Measurements from ENCODE around the gene METTL9.
"Not testable (repeated sequence)": the region's sequence is repeated elsewhere in the genome, so short reads cannot be mapped to it uniquely, and the experiment has no call there.

Gene METTL9

DNA sequence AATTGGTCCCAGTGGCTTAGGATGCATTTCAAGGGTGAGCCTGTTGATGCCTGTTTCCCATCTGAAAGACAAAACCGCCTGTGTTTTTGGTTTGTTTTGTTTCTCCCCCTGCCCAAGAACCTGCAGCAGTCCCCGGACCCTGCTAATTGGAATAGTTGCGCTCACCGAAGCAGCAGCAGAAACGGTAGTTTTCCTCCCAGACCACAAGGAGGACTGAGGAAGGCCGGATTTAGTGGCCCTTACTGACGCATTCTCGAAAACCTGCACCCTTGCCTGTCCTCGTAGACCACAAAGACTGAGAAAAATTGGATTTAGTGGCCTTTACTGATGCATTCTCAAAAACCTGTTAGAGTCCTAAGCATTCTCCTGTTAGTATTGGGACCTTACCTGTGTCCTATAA is 36.3 kb downstream of the METTL9 start:
- not testable (repeated sequence) for DNase-seq (ENCODE audit: low read depth in 2 of 2)

DNA sequence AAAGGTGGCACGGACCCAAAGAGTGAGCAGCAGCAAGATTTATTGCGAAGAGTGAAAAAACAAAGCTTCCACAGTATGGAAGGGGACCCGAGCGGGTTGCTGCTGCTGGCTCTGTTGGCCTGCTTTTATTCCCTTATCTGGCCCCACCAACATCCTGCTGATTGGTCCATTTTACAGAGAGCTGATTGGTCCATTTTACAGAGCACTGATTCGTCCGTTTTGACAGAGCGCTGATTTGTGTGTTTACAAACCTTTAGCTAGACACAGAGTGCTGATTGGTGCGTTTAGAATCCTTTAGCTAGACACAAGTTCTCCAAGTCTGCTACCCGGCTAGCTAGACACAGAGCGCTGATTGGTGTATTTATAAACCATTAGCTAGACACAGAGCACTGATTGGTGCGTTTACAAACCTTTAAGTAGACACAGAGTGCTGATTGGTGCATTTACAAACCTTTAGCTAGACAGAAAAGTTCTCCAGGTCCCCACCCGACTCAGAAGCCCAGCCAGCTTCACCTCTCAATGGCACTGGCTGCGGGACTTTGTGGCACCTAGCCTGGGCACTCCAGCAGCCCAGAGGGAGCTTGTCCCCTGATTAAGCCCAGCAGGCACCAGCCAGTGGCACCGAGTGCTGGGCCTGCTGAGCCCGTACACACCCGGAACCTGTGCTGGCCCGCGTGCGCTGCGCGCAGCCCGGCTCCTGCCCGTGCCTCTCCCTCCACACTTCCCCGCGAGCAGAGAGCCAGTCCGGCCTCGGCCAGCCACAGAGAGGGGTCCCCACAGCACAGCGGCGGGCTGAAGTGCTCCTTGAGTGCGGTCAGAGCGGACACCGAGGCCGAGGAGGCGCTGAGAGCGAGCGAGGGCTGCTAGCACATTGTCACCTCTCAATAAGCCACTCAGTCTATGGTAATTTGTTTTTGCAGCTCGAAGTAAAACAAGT is 37.9 kb downstream of the METTL9 start:
- no peak for DNase-seq (ENCODE audit: low read depth in 2 of 2)

DNA sequence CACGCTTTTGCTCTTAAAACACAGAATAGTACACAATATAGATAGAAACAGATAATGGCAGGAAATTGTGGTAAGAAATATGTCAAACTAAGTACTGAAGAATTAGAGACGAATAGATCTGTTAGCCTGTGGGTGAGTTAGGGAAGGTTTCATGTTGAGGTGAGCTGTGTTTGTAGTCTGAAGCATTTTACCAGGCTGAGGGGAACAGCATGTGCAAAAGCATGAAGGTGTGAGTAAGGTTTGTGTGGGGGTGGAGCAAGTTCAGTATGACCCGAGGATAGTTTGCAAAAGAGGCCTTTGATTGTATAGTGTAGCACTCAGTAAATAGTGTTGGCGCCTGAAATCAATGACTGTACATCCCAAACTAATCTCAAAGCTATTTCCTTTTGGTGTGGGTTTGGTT is 39.2 kb downstream of the METTL9 start:
- DNase-seq (ENCODE audit: low read depth in 2 of 2), result no peak

DNA sequence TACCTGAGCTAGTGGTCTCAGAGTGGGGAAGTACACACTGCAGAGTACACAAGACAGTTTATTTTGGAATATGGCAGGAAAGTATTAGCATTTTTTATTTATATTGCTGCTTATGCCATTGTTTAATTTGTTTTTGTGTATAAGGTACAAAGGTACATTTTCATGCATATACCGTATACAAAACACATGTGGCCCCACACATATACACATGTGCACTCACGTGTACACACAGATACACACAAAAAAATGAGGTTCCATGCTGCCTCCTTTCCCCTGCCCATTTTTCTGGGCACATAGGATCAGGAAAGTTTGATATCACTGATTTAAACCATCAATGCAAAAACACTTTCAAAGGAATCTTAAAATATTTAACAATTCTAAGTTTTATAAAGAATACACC is 40.1 kb downstream of the METTL9 start:
- no peak for DNase-seq (ENCODE audit: low read depth in 2 of 2)

DNA sequence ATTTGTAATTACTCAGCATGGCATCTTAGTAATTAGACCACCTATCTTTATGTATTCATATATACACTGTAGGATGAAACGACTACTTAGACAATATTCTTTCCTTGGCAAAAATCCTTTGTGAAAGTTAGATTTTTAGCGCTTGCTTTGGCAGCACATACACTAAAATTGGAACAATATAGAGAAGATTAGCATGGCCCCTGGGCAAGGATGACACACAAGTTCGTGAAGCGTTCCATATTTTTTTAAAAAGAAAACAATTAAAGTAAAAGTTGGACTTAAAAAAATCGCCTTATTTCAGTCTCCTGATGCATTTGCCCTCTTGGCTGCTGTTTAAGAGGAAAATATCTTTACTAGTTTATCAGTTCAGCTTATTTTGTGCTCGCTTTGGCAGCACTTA is 42.5 kb downstream of the METTL9 start:
- DNase-seq (ENCODE audit: low read depth in 2 of 2), result no peak

DNA sequence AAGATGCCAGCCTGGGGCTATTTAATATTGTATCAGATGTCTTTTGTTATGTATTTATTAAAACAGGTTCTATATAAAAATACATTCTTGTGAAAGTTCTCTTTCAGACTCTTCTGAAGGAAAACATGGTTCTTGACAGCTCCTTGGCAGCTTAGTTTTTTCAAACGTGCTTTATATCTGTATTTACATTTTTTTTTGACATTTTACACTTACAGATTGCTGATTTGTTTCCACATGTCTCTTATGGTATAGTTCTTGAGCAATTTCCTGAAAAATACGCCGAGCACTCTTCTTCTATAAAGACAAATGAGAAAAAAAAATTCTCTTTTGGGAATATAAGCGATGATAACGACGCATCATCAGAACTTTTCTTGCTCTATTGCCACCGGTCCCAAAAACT is 43.5 kb downstream of the METTL9 start:
- no peak for DNase-seq (ENCODE audit: low read depth in 2 of 2)

DNA sequence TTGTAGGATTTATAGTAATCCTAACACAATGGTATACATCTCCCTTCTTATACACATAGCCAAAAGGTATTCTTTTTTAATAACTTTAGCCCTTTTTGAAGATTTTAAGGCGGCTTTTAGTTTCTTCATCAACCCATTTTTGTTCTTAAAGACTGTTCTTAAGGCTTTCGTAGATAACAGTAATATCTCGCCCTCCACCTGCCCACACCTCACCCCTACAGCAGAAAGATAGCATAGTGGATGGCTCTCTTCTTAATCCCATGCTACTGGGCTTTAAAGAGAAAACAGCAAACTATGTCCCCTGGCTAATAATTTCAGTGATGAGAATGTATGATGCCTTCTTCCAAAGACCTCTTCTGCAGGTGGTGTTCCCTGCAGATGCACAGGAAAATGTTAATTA is 44.4 kb downstream of the METTL9 start:
- DNase-seq (ENCODE audit: low read depth in 2 of 2), result no peak

DNA sequence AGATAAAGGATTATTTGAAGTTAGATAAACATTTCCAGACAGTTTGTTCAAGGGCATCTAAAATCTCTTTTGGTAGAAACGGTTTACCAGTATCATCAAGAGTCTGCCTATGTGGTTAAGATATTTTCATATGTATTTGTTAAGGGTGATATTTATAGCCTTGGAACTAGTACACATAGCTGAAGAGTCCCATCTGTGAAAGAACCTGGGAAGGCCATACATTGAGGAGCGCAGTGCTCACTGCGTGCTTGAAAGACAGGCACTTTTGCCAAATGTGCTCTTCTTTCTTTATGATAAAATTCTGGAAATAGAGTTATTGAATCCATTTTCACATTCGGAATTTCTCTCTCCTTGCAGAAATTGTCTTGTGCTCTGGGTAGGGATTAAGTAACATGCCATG is 45.3 kb downstream of the METTL9 start:
- no peak for DNase-seq (ENCODE audit: low read depth in 2 of 2)

DNA sequence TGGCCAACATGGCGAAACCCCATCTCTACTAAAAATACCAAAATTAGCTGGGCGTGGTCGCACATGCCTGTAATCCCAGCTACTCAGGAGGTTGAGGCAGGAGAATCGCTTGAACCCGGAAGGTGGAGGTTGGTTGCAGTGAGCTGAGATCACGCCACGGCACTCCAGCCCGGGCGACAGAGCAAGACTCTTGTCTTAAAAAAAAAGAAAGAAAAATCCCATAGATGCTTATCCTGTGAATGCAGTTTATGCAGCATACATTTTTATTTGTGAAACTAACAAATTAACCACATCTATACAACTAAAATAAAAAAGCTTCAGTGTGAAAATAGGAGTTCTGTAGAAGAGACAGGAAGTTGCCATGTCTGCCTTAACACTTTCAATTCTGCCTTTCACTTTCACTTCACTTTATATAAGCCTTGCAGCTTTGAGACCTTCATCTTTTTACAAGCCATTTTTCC is 45.9 kb downstream of the METTL9 start:
- no peak for DNase-seq (ENCODE audit: low read depth in 2 of 2)

DNA sequence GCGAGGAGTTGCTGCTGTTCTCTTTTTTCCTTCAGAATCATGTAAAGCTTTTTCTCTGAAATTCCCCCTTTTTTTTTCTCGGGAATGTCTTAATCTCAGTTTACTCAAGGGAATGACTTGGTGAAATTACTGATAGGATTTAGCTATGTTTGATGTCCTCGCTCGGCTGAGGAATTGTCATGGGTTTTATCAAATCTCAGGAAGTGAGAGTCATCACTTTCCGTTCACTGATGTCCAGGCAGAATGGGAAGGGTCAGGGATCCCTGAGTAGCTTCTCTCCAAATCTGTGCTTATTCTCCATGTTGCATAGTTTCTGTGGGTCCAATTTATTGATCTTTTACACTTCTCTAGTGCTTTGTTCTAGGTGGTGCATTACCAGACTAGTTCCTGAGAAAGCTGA is 46.7 kb downstream of the METTL9 start:
- DNase-seq (ENCODE audit: low read depth in 2 of 2), result no peak

DNA sequence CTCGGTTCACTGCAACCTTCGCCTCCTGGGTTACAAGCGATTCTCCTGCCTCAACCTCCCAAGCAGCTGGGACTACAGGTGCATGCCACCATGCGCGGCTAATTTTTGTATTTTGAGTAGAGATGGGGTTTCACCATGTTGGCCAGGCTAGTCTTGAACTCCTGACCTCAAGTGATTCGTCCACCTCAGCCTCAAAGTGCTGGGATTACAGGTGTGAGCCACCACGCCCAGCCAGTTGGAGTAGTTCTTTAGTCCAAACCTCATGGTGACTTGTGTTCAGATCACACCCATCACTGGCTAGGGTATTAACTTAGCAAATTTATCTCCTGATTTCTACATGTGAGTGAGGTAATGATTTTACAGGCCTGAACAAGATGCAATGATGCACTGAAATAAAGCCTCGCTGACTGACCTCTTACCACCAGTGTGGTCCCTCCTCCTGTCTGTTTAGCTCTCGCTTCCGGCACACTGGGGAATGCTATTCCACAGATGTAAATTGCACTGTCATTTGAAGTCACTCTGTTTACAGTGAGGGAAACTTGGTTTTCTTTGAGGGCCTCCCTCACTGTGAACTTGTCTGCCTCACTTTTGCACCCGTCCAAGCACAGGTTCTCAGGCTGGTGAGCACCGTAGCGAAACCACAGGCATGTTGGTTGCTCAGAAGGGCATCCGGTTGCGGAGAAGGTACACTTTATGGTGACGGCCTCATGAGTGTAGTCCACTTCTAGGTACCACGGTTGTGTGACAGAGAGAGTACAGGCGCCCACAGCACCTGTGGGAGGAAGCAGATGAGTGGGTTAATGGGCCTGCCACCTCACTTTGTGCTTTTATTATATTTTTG is 47.6 kb downstream of the METTL9 start:
- peak; percentile 70 to 75 for DNase-seq (ENCODE audit: low read depth in 2 of 2)

DNA sequence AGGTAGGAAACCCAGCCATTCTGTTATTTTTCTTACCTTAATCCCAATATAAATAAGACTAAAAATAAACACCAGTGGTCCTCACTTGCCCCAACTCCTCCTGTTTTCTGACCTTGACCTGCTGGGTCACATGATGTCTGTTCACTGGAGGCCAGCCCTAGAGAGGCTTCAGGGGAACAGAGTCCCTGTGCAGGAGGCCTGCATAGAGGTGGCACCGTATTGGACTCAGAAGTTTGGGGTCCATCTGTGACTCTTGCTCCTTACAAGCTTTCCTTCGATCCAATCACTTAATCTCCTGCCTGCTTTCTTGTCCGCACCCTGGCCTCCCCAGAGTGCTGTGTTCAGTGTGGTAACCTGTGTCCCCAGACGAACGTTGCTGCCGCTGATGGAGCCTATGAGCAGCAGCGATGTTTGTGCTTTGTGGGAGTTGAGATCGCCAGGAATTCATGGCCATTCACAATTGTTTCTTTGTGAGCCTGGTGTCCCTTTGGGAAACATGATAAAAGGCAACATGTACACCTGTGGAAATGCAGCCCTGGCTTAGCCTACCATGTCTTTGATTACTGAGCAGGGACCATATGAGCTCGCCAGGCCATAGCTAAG is 48.3 kb downstream of the METTL9 start:
- DNase-seq (ENCODE audit: low read depth in 2 of 2), result no peak

DNA sequence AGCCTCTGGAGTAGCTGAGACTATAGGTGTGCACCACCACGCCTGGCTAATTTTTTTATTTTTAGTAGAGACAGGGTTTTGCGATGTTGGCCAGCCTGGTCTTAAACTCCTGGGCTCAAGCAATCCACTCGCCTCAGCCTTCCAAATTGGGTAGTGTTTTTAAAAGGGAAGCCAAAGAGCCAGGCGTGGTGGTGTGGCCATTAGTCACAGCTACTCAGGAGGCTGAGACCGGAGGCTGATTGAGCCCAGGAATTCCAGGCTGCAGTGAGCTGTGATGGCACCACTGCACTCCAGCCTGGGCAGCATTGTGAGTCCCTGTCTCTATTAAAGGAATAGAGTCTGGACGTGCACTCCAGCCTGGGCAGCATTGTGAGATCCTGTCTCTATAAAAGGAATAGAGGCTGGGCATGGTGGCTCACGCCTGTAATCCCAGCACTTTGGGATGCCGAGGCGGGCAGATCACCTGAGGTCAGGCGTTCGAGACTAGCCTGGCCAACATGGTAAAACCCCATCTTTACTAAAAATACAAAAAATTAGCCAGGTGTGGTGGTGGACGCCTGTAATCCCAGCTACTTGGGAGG is 50.5 kb downstream of the METTL9 start:
- DNase-seq (ENCODE audit: low read depth in 2 of 2), result not testable (repeated sequence)

DNA sequence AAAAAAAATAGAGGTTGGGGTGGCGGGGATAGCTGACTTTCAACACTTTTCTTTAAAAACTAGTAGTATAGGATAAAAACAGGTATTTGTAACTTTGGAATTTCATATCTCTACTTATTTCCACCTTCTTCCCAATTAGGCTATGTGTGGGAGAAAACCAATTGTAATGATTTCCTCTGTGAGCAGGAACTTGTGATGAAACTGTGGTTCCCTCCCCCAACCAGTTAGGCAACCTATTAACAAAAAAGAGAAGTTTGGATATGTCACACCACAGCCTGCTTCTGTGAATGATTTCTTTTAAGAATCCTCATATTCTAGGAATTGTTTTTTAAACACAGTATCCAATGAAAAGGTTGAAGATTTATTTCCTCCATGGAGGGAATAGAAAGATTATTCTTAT is 51.1 kb downstream of the METTL9 start:
- DNase-seq (ENCODE audit: low read depth in 2 of 2), result no peak

DNA sequence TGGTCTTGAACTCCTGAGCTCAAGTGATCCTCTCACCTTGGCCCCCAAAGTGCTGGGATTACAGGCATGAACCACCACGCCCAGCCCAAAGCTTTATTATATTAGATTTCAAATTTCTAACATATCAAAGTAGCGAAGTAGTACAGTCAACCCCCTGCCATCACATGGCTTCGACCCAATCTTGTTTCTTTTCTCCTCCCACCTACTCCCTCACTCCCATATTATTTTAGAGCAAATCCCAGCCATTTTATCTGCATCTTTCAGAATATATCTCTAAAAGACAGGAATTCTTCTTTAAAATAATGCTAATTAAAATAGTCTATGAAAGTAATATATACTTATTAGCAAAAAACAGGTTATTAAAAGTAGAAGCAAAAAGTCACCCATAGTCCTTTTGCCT is 52.1 kb downstream of the METTL9 start:
- DNase-seq (ENCODE audit: low read depth in 2 of 2), result no peak

DNA sequence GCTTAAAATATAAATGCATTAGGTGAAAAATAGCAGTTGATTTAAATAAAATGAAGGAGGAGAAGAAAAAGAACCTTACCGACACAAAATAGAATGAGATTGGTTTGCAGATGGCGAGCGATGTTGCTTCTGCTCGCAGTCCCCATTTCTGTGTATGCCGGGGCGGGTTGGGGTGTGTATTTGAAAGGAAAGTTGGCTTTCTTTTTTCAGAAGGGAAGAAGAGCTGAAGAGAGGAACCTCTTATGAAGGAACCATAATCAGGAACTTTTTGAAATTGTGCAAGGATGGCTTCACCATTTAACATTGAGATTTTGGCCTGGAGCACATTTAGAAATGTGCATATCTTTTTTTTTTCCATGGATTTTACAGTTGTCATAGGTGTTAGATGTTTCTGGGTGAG is 53.1 kb downstream of the METTL9 start, which contains the start of gene IGSF6:
Gene IGSF6 (minus strand): TSS at position 156 of the 400 bp plus-strand sequence. CDS start 10 bp downstream, at position 146.
- no peak for DNase-seq (ENCODE audit: low read depth in 2 of 2)

DNA sequence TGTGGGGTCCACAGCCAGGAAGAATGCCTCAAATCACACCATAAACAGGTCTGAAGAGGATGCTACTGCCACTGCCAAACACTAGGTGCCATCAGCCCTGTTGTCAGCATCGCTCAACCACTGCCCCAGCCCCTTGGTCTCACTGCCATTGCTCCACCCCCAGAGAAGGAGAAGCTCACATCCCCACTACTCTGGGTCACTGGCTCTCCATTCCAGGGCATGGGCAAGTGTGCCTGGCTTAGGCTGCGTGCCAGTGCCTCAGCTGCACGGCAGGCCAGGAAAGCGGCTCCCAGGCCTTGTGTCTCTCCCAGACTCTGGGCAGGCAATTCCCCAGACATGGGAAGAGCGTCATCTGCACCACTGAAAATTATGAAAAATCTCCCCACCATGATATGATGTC is 54.2 kb downstream of the METTL9 start:
- DNase-seq (ENCODE audit: low read depth in 2 of 2), result no peak

DNA sequence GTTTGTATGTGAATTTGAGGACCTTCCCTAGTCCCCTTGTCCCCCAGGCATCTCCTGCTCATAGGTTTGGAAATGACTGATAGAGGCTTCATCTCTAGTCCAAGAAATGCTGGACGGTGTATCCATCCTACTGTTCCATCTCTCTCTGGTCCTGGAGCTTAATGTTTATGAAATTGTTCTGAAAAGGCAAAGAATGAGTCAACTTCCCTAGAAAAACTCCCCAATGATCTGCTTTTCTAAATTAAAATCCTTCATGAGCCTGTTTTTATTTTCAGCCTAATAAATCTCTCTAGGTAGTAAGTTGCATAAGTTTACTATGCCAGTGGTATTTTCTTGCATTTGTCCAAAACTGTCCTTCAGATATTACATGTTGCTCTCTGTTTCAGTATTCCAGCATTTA is 55.1 kb downstream of the METTL9 start:
- no peak for DNase-seq (ENCODE audit: low read depth in 2 of 2)

DNA sequence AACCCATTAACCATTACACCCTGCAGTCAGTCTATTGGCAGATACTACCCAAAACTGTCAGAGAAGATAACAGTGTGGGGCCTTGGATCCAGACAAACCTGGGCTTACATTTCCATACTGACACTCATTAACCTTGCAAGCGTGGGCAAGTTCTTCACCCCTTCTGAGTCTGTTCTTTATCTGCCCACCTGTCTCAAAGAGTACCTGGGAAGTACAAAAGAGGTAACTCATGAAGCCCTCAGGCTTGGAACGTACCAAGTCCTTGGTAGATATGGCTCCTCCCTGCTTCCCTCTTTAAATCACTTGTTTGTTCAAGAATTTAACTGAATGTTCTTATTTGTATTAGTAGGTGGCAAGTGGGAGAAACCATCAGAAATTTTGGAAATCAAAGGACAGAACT is 55.5 kb downstream of the METTL9 start:
- DNase-seq (ENCODE audit: low read depth in 2 of 2), result no peak

DNA sequence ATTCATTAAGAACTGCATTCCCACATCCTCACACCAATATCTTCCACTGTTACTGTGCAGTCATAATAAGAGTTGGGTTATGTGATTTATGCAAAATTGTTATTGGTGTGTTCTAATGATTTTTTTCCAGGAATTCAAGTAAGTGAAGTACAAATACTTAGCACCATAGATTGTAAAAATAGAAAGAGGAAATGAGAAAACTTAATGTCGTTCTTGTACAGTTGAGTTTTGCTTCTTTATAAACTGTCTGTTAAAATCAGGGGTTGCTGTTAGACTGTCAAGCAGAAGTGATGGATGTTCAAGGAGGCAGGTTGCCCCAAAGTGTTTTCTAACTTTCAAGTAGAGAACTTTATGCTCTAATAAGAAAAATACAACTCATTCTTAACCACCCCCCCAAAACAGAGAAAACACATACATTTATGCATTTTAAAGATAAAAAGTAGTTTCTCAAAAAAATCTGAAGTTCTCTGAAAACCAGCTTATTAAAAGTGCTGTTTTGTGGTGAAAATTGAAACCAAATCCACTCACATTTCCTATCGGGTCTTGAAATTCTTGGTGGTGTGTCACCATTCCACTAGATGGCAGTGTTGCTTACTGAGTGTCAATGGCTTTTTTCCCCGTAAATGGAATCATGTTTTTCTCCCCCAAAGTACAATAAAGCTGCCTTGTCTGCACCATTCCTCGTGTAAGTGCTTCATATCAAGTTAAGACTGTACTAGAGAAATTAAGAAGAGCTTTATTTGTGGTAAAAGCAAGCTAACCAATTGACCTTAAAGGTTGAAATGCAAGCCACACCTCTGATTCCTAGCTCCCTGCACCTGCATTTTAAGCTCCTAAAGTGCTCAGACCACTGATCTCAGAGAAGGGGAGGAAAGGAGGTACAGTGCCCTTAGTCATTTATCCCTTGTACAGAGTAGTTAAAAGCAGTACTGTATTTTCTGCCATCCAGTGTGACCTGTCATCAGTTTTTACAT is 57.7 kb downstream of the METTL9 start:
- no peak for DNase-seq (ENCODE audit: low read depth in 2 of 2)

DNA sequence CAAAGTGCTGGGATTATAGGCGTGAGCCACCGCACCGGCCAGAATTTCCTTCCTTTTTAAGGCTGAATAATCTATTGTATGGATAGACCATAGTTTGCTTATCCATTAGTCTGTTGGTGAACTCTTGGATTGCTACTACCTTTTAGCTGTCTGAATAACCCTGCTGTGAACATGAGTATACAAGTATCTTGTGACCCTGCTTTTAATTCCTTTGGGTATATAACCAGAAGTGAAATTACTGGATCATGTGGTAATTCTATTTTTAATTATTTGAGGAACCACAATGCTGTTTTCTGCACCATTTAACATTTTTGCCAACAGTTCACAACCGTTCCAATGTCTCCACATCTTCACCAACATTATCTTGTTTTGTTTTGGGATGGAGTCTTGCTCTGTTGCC is 59.7 kb downstream of the METTL9 start:
- no peak for DNase-seq (ENCODE audit: low read depth in 2 of 2)
